Naive thymus-derived CD4-positive, alpha-beta T cell (primary cell): Measurements from ENCODE around the gene STX16. TPM values are rescaled to one million over a fixed set of nuclear protein-coding genes. Genes with fewer than 3 reads are reported as not detected.

Experiments
- ATAC-seq: fragments of 150-1000 bp; cut with Tn5 transposase; 2 replicates; pipeline ENCODE4 v1.10.0; 2021; ENCODE audit warnings: mild to moderate bottlenecking, moderate library complexity
- CTCF ChIA-PET: fragments of 350-600 bp; sonication (Branson Sonifier 250); formaldehyde crosslinking; loops from one replicate; lab custom pipeline; 2021; ENCODE audit warnings: antibody characterized with exemption; lab: Charles Lee
- POLR2A ChIA-PET: fragments of 350-600 bp; sonication (Branson Sonifier 250); formaldehyde crosslinking; loops from one replicate; lab custom pipeline; 2021; ENCODE audit warnings: antibody characterized with exemption, inconsistent platforms; lab: Charles Lee
- DNase-seq, 9 donors: peaks; one replicate each; pipeline versions ENCODE4 v3.0.0 to v3.0.0-alpha.2; 2020 to 2022; ENCODE audit warnings: mixed read lengths in 1 of 9
- H3K27ac ChIP-seq: one replicate; pipeline ENCODE4 v1.7.0; 2013; ENCODE audit warnings: mild to moderate bottlenecking, low read depth, low read length, moderate library complexity
- H3K27me3 ChIP-seq, 2 donors: one replicate each; pipeline ENCODE4 v1.7.0; 2013; ENCODE audit warnings: low read length in 2 of 2, mild to moderate bottlenecking in 2 of 2, moderate library complexity in 2 of 2; ENCODE audit not compliant: control insufficient read depth in 2 of 2, insufficient read depth in 2 of 2
- H3K36me3 ChIP-seq, 3 experiments: 1 replicate in 2 of 3; 2 replicates in 1 of 3; pipeline ENCODE4 v1.7.0; 2013; ENCODE audit warnings: low read length in 3 of 3, mild to moderate bottlenecking in 3 of 3, moderate library complexity in 1 of 3; ENCODE audit not compliant: insufficient read depth in 3 of 3, control insufficient read depth in 2 of 3
- H3K4me1 ChIP-seq, 2 donors: one replicate each; pipeline ENCODE4 v1.7.0; 2013; ENCODE audit warnings: low read length in 2 of 2, mild to moderate bottlenecking in 2 of 2, moderate library complexity in 1 of 2; ENCODE audit not compliant: control insufficient read depth in 2 of 2, insufficient read depth in 2 of 2
- H3K4me3 ChIP-seq: 2 replicates; pipeline ENCODE4 v1.7.0; 2013; ENCODE audit warnings: mild to moderate bottlenecking, low read length
- H3K9me3 ChIP-seq, 3 experiments: 1 replicate in 2 of 3; 2 replicates in 1 of 3; pipeline ENCODE4 v1.7.0; 2013; ENCODE audit warnings: low read length in 3 of 3; ENCODE audit not compliant: control insufficient read depth in 2 of 3
- H3K27ac Mint-ChIP-seq, 9 donors: one replicate each; pipeline ENCODE4 v1.8.0; 2020 to 2022; ENCODE audit warnings: mixed read lengths in 9 of 9, mild to moderate bottlenecking in 8 of 9, moderate library complexity in 5 of 9, inconsistent platforms in 2 of 9
- H3K27me3 Mint-ChIP-seq, 5 donors: one replicate each; pipeline ENCODE4 v1.8.0; 2021 to 2022; ENCODE audit warnings: mixed read lengths in 5 of 5, mild to moderate bottlenecking in 1 of 5
- H3K36me3 Mint-ChIP-seq, 5 donors: one replicate each; pipeline ENCODE4 v1.8.0; 2020 to 2022; ENCODE audit warnings: mixed read lengths in 5 of 5, mild to moderate bottlenecking in 3 of 5, inconsistent platforms in 1 of 5
- H3K4me1 Mint-ChIP-seq, 7 donors: one replicate each; pipeline ENCODE4 v1.8.0; 2020 to 2022; ENCODE audit warnings: mixed read lengths in 7 of 7, mild to moderate bottlenecking in 3 of 7, inconsistent platforms in 1 of 7
- H3K4me3 Mint-ChIP-seq, 10 donors: one replicate each; pipeline ENCODE4 v1.8.0; 2020 to 2022; ENCODE audit warnings: mild to moderate bottlenecking in 10 of 10, mixed read lengths in 10 of 10, moderate library complexity in 6 of 10, inconsistent platforms in 2 of 10
- H3K9me3 Mint-ChIP-seq, 11 donors: one replicate each; pipeline ENCODE4 v1.8.0; 2020 to 2022; ENCODE audit warnings: mixed read lengths in 11 of 11, mild to moderate bottlenecking in 4 of 11, inconsistent platforms in 1 of 11, moderate library complexity in 1 of 11
- intact Hi-C, 2 donors: fragments of 100-400 bp; cut with micrococcal nuclease; formaldehyde crosslinking; loops; one replicate each; pipeline ENCODE4 v1.15.1; 2023
- polyA plus RNA-seq, 2 donors: library from polyadenylated mRNA; unstranded; fragments of 300-500 nt; fragmentation: Illumina TruSeq; gene quantifications; one replicate each; pipeline ENCODE4 v1.2.3, GENCODE V29; 2021
- total RNA-seq, 6 experiments: library from RNA in 5 of 6; stranded (reverse) in 5 of 6; gene quantifications; 1 replicate in 5 of 6; 2 replicates in 1 of 6; pipeline ENCODE4 v1.2.3 and lab custom pipeline; 2021 to 2026

The STX16 gene
- total and polyA plus RNA-seq, 7 experiments from 2014 or later = 32.0 to 225 (median 185) TPM

DNA sequence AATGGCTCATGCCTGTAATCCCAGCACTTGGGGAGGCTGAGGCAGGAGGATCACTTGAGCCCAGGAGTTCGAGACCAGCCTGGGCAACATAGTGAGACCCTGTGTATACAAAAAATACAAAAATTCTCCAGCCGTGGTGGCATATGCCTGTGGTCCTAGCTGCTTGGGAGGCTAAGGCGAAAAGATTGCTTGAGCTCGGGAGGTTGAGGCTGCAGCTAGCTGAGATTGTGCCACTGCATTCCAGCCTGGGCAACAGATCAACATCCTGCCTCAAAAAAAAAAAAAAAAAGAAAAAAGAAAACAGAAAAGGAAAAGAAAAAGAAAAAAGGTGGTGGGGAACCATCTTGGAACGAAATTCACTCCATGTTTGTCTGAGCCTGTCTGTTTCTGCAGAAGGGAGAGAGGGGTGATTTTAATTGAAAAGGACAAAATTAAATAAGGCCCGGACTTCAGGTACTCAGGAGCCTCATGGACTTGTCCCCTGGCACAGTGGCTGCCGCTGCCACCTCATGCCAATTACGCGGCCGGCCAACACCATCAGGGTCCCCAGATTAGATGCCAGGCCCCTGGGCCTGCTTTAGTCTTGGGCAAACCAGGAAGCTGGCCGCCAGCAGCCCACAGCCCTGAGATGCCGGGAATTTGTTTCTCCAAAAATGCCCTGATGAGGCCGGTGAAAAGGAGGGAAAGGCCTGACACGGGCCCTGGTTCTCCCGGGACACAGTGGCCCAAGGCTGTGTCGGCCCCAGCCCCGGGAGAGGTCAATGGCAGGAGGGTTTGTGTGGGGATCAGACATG is 37.8 kb upstream of the STX16 start:
- Histone ChIP-seq H3K9me3 (no peaks in the 10 kb centered on the region), H3K27me3 (no peaks in the 10 kb centered on the region), H3K36me3 (no peaks in the 10 kb centered on the region), H3K4me1 (no peaks in the 10 kb centered on the region), H3K4me3 (no peak overlapping the region), H3K27ac (no peak overlapping the region)
- H3K4me3 Mint-ChIP-seq = no peak overlapping the region
- H3K27me3 Mint-ChIP-seq = peaks cover 0 to 2% (median 0%) of the 10 kb centered on the region in 5 donors
- ATAC-seq (no peak), DNase-seq (no peak)
- H3K36me3 Mint-ChIP-seq = no peaks in the 10 kb centered on the region
- H3K9me3 Mint-ChIP-seq = peaks cover 0 to 4% (median 0%) of the 10 kb centered on the region in 11 donors
- ChIA-PET CTCF (no interaction called here), POLR2A (no interaction called here)
- peaks cover 0 to 2% (median 0%) of the 10 kb centered on the region in 7 donors for H3K4me1 Mint-ChIP-seq
- intact Hi-C loops = no loop called here
- H3K27ac Mint-ChIP-seq = peak overlapping the region in 1 of 9 donors; percentile 8

DNA sequence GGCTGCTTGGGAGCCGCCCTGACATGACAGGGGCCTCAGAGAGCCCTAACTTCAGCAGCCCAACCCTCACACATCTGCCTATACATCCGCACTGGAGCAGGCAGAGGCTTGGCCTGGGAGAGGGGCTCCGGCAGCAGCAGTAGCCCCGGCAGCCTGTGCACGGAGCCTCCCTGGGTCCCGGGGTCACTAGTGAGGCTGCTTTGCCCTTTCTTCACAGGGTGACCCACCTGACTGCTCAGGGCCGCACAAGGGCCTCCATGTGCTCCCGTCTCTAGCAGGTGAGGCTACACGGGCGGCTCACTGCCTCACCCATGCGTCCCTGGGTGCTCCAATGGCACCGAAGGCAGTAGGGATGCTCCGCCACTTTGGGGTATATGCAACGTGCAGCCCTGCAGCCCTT is 36.7 kb upstream of the STX16 start:
- Histone ChIP-seq H3K4me3 (no peak overlapping the region), H3K27ac (no peak overlapping the region), H3K27me3 (no peaks in the 10 kb centered on the region), H3K36me3 (no peaks in the 10 kb centered on the region), H3K4me1 (no peaks in the 10 kb centered on the region), H3K9me3 (no peaks in the 10 kb centered on the region)
- no peak for DNase-seq
- intact Hi-C loops = no loop called here
- H3K4me3 Mint-ChIP-seq = no peak overlapping the region
- peaks cover 0 to 2% (median 0%) of the 10 kb centered on the region in 7 donors for H3K4me1 Mint-ChIP-seq
- H3K36me3 Mint-ChIP-seq = no peaks in the 10 kb centered on the region
- no peak for ATAC-seq
- H3K27me3 Mint-ChIP-seq = peaks cover 0 to 8% (median 4%) of the 10 kb centered on the region in 5 donors
- ChIA-PET POLR2A (no interaction called here), CTCF (no interaction called here)
- no peak overlapping the region for H3K27ac Mint-ChIP-seq
- peaks cover 0 to 4% (median 0%) of the 10 kb centered on the region in 11 donors for H3K9me3 Mint-ChIP-seq

DNA sequence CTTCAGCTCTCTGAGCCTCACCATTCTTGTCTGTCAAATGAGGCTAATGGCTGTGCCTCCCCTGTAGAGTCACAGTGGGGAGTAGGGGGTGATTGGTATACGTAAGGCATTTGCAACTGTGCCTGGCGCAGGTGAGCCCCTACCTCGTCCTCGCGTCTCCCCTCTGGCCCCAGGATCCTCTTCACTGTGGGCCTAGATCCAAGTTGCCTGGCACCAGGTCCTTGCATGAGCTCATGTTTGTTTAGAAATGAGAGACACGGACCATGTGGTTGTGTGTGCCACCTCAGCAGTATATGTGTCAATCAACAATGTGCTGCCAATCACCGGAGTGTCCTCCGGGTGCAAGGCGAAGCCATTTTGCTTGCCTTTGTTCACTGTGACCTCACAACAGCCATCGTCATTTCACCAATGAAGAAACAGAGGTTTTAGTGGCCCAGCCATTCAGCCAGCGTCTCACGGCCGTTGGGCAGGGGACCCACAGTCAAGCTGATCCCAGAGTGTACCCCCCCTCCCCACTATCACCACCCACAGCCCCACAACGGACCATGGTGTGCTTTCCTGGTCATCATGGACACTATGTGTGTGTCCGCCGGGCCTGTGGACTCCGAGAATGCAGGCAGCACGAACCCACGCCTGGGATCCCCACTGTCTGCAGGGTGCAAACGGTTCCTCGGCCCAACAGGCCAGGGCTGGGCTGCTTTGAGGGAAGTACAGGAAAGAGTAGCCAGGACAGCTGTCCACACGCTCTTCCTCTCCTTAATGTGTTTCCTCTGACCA is 35.9 kb upstream of the STX16 start:
- peaks cover 0 to 4% (median 0%) of the 10 kb centered on the region in 11 donors for H3K9me3 Mint-ChIP-seq
- CTCF ChIA-PET = no interaction called here
- no peak overlapping the region for H3K4me3 Mint-ChIP-seq
- Histone ChIP-seq H3K9me3 (no peaks in the 10 kb centered on the region), H3K27me3 (no peaks in the 10 kb centered on the region), H3K4me1 (no peaks in the 10 kb centered on the region), H3K27ac (no peak overlapping the region), H3K4me3 (no peak overlapping the region), H3K36me3 (no peaks in the 10 kb centered on the region)
- H3K36me3 Mint-ChIP-seq = no peaks in the 10 kb centered on the region
- intact Hi-C loops = no loop called here
- H3K27ac Mint-ChIP-seq = no peak overlapping the region
- peaks cover 0 to 2% (median 0%) of the 10 kb centered on the region in 7 donors for H3K4me1 Mint-ChIP-seq
- DNase-seq (no peak), ATAC-seq (no peak)
- POLR2A ChIA-PET = no interaction called here
- peaks cover 0 to 15% (median 10%) of the 10 kb centered on the region in 5 donors for H3K27me3 Mint-ChIP-seq

DNA sequence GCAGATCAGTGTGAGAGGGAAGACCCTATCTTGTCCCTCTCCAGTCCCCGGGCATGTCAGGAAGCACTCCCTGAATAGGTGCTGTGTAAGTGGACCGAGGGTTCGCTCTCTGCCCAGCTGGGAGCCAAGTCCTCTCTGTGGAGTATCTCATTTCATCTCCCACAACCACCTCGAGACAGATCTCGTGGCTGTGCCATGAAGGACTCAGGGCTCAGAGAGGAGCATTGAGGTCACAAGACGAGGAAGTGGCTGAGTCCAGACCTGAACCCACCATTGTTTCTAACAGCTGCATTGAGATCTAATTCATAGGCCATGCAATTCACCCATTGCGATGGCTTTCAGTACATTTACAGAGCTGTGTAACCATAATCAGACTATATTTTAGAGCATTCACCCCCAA is 34.7 kb upstream of the STX16 start:
- H3K36me3 Mint-ChIP-seq = no peaks in the 10 kb centered on the region
- no peaks in the 10 kb centered on the region for H3K4me1 Mint-ChIP-seq
- Histone ChIP-seq H3K9me3 (no peaks in the 10 kb centered on the region), H3K4me1 (no peaks in the 10 kb centered on the region), H3K36me3 (no peaks in the 10 kb centered on the region), H3K27me3 (no peaks in the 10 kb centered on the region), H3K4me3 (no peak overlapping the region), H3K27ac (no peak overlapping the region)
- ChIA-PET POLR2A (no interaction called here), CTCF (no interaction called here)
- H3K27ac Mint-ChIP-seq = no peak overlapping the region
- H3K4me3 Mint-ChIP-seq = no peak overlapping the region
- peaks cover 0 to 16% (median 10%) of the 10 kb centered on the region in 5 donors for H3K27me3 Mint-ChIP-seq
- H3K9me3 Mint-ChIP-seq = peaks cover 0 to 4% (median 0%) of the 10 kb centered on the region in 11 donors
- DNase-seq (no peak), ATAC-seq (no peak)
- intact Hi-C loops = no loop called here

DNA sequence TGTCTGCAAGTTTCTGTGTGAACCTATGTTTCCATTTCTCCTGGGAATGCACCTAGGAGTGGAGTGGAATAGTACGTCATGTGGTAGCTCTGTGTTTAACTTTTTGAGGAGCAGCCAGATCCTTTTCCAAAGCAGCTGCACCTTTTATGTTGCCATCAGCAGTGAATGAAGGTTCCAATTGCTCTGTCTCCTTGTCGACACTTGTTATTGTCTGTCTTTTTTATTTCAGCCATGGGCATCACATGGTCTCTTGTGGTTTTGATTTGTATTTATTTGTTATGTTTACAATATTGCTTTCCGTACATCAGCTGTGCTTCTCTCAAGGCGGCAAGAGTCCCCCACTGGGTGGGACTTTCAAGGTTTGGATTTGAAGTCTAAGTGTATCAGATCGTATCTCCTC is 33.9 kb upstream of the STX16 start:
- H3K27ac ChIP-seq = no peak overlapping the region
- no peak overlapping the region for H3K4me3 ChIP-seq
- intact Hi-C loops = no loop called here
- H3K4me1 Mint-ChIP-seq = no peaks in the 10 kb centered on the region
- no peaks in the 10 kb centered on the region for H3K4me1 ChIP-seq
- H3K4me3 Mint-ChIP-seq = no peak overlapping the region
- ChIA-PET POLR2A (no interaction called here), CTCF (no interaction called here)
- no peak for DNase-seq
- no peaks in the 10 kb centered on the region for H3K27me3 ChIP-seq
- H3K9me3 ChIP-seq = no peaks in the 10 kb centered on the region
- H3K27ac Mint-ChIP-seq = no peak overlapping the region
- H3K27me3 Mint-ChIP-seq = peaks cover 0 to 16% (median 10%) of the 10 kb centered on the region in 5 donors
- no peaks in the 10 kb centered on the region for H3K36me3 ChIP-seq
- peaks cover 0 to 4% (median 0%) of the 10 kb centered on the region in 11 donors for H3K9me3 Mint-ChIP-seq
- no peak for ATAC-seq
- no peaks in the 10 kb centered on the region for H3K36me3 Mint-ChIP-seq

DNA sequence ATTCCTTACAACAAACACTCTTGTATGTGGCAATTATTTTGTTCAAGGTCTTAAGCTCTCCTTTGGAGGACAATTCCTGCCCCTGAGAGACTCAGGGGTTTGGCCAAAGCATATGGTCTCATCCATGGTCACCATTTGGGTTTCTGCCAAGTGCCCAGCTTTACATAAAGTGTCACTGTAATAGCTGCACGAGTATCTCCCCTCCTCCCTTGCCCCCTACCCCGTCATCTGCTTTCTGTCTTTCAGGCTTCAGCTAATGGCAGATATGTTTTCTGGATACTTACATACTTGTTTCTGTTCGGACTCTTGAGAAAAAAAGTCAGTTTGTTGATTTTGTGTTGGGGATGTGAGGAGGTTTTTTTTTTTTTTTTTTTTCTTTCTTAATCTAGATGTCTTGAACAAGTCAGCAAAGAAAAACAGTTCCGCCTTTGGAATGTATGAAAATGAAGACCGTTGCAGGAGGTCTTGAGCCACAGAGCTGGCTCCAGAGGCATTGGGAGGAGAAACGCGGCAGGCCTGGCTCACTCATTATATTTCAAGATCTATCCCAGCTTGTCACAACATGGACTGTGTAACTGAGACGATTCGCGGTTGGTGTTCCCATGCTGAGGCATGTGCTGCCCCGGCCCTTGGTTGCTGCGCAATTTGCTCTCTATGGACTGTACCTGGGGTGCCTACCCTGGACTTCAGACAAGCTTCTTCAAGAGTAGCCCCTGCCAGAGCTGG is 32.6 kb upstream of the STX16 start:
- ChIA-PET CTCF (no interaction called here), POLR2A (no interaction called here)
- Histone ChIP-seq H3K9me3 (no peaks in the 10 kb centered on the region), H3K4me3 (no peak overlapping the region), H3K27ac (no peak overlapping the region), H3K36me3 (no peaks in the 10 kb centered on the region), H3K27me3 (no peaks in the 10 kb centered on the region), H3K4me1 (no peaks in the 10 kb centered on the region)
- H3K4me3 Mint-ChIP-seq = no peak overlapping the region
- intact Hi-C loops = no loop called here
- peaks cover 0 to 16% (median 10%) of the 10 kb centered on the region in 5 donors for H3K27me3 Mint-ChIP-seq
- peaks cover 0 to 4% (median 0%) of the 10 kb centered on the region in 11 donors for H3K9me3 Mint-ChIP-seq
- H3K4me1 Mint-ChIP-seq = no peaks in the 10 kb centered on the region
- no peaks in the 10 kb centered on the region for H3K36me3 Mint-ChIP-seq
- ATAC-seq (no peak), DNase-seq (no peak)
- H3K27ac Mint-ChIP-seq = no peak overlapping the region
